Calu3 (cell line): Measurements from ENCODE around the gene CPLX1. TPM values are rescaled to one million over a fixed set of nuclear protein-coding genes. Genes with fewer than 3 reads are reported as not detected.

Experiments used
- BruUV-seq: library from RNA; stranded (reverse); fragments of 400-500 nt; replicated peaks from 2 replicates; lab custom pipeline; 2021; lab: Mats Ljungman, UMichigan
- CTCF ChIA-PET: fragments of 300-600 bp; sonication (Branson Sonifier 250); formaldehyde crosslinking; loops from one replicate; lab custom pipeline; 2022; ENCODE audit warnings: antibody characterized with exemption; lab: Charles Lee
- DNase-seq: peaks from one replicate; pipeline ENCODE4 v3.0.0; 2022
- H3K27ac Mint-ChIP-seq: one replicate; pipeline ENCODE4 v1.8.0; 2022; ENCODE audit warnings: mixed read lengths; ENCODE audit not compliant: unreplicated experiment
- H3K27me3 Mint-ChIP-seq: one replicate; pipeline ENCODE4 v1.8.0; 2022; ENCODE audit warnings: mixed read lengths; ENCODE audit not compliant: unreplicated experiment
- H3K36me3 Mint-ChIP-seq: one replicate; pipeline ENCODE4 v1.8.0; 2022; ENCODE audit warnings: mild to moderate bottlenecking, moderate library complexity, mixed read lengths; ENCODE audit not compliant: insufficient read depth, unreplicated experiment
- H3K4me1 Mint-ChIP-seq: one replicate; pipeline ENCODE4 v1.8.0; 2022; ENCODE audit warnings: mild to moderate bottlenecking, low read depth, mixed read lengths; ENCODE audit not compliant: unreplicated experiment
- H3K4me3 Mint-ChIP-seq: one replicate; pipeline ENCODE4 v1.8.0; 2022; ENCODE audit warnings: mild to moderate bottlenecking, low read depth, moderate library complexity, mixed read lengths; ENCODE audit not compliant: unreplicated experiment
- H3K9me3 Mint-ChIP-seq: one replicate; pipeline ENCODE4 v1.8.0; 2022; ENCODE audit warnings: low read depth, mixed read lengths; ENCODE audit not compliant: unreplicated experiment
- CTCF ChIP-seq: fragments of 200-600 bp; IDR thresholded peaks from one replicate; pipeline ENCODE4 v1.8.0; 2022; ENCODE audit warnings: antibody characterized with exemption; ENCODE audit not compliant: unreplicated experiment
- intact Hi-C: fragments of 100-400 bp; cut with micrococcal nuclease; formaldehyde crosslinking; loops from one replicate; pipeline ENCODE4 v1.10.0; 2022; ENCODE audit not compliant: unreplicated experiment
- total RNA-seq: library from RNA; stranded (reverse); gene quantifications from 2 replicates; pipeline ENCODE4 v1.2.3, GENCODE V29; 2022

The CPLX1 gene
- total RNA-seq, 1 experiment from 2014 or later = 0.42 TPM

GRCh38 chr4:803884-804283 is 22.0 kb downstream of the CPLX1 start:
- Mint-ChIP-seq H3K4me1 (peaks cover 5% of the 10 kb centered on the region), H3K27ac (no peak overlapping the region), H3K36me3 (peaks cover 4% of the 10 kb centered on the region), H3K27me3 (no peaks in the 10 kb centered on the region), H3K9me3 (peaks cover 2% of the 10 kb centered on the region), H3K4me3 (no peak overlapping the region)
- BruUV-seq = no TSS peak
- DNase-seq = no peak
- intact Hi-C loops = no loop called here
- CTCF ChIA-PET = no interaction called here
- no peak for TF ChIP-seq CTCF

- Mint-ChIP-seq H3K27ac (no peak overlapping the region), H3K9me3 (peaks cover 2% of the 10 kb centered on the region)
- CTCF ChIA-PET = no interaction called here
Measured at GRCh38 chr4:801436-802124, 24.3 kb downstream of the CPLX1 start.

DNA sequence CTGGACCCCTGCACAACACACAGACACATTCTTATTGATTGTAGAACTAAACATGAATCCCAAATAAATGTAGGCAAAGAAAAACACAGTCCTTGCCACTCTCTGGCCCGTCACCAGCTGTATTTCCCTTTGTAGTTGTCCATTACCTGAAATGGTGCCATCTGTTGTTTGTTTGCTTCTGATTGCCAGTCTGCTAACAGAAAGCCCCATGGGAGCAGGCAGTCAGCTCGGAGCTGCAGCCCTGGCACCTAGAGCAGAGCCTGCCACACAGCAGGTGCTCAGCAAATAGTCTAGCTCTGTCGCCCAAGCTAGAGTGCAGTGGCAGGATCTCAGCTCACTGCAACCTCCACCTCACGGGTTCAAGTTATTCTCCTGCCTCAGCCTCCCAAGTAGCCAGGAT is 28.9 kb downstream of the CPLX1 start:
- H3K4me1 Mint-ChIP-seq = peaks cover 10% of the 10 kb centered on the region
- H3K27me3 Mint-ChIP-seq = peaks cover 28% of the 10 kb centered on the region
- H3K4me3 Mint-ChIP-seq = no peak overlapping the region
- no TSS peak for BruUV-seq
- CTCF ChIA-PET = no interaction called here
- H3K36me3 Mint-ChIP-seq = peaks cover 5% of the 10 kb centered on the region
- H3K9me3 Mint-ChIP-seq = no peaks in the 10 kb centered on the region
- no peak overlapping the region for H3K27ac Mint-ChIP-seq
- no peak for TF ChIP-seq CTCF
- no peak for DNase-seq
- intact Hi-C loops = no loop called here

More at GRCh38 chr4:801436-802124, 24.3 kb downstream of the CPLX1 start:
- Mint-ChIP-seq H3K27me3 (no peaks in the 10 kb centered on the region), H3K36me3 (peaks cover 5% of the 10 kb centered on the region), H3K4me3 (no peak overlapping the region), H3K4me1 (peaks cover 10% of the 10 kb centered on the region)
- no peak for TF ChIP-seq CTCF
- intact Hi-C loops = no loop called here
- no TSS peak for BruUV-seq
- no peak for DNase-seq

GRCh38 chr4:796206-796605 is 29.7 kb downstream of the CPLX1 start:
- no peak overlapping the region for H3K27ac Mint-ChIP-seq
- CTCF ChIA-PET = no interaction called here
- peaks cover 31% of the 10 kb centered on the region for H3K27me3 Mint-ChIP-seq
- H3K4me3 Mint-ChIP-seq = no peak overlapping the region
- no peaks in the 10 kb centered on the region for H3K9me3 Mint-ChIP-seq
- BruUV-seq = no TSS peak
- no peak for TF ChIP-seq CTCF
- no peak for DNase-seq
- intact Hi-C loops = no loop called here
- peaks cover 5% of the 10 kb centered on the region for H3K36me3 Mint-ChIP-seq
- H3K4me1 Mint-ChIP-seq = peaks cover 10% of the 10 kb centered on the region
